PFSK-1 (cell line): Measurements from ENCODE around the gene TOR2A.

Source experiments
- POLR2AphosphoS5 ChIP-seq: IDR thresholded peaks from 2 replicates; pipeline ENCODE4 v1.6.1; 2012; ENCODE audit warnings: low read depth, mild to moderate bottlenecking, control low read depth, low read length, moderate library complexity
- REST ChIP-seq, 2 experiments: IDR thresholded peaks; 2 replicates each; pipeline versions ENCODE4 v1.6.1 to v1.8.0; 2011 to 2012; ENCODE audit warnings: low read depth in 2 of 2, low read length in 2 of 2, control low read depth in 1 of 2, inconsistent platforms in 1 of 2, mild to moderate bottlenecking in 1 of 2, moderate library complexity in 1 of 2; ENCODE audit not compliant: insufficient read depth in 1 of 2
- TAF1 ChIP-seq: IDR thresholded peaks from 2 replicates; pipeline ENCODE4 v1.6.1; 2012; ENCODE audit warnings: low read length, control low read depth, borderline replicate concordance; ENCODE audit not compliant: insufficient read depth

DNA sequence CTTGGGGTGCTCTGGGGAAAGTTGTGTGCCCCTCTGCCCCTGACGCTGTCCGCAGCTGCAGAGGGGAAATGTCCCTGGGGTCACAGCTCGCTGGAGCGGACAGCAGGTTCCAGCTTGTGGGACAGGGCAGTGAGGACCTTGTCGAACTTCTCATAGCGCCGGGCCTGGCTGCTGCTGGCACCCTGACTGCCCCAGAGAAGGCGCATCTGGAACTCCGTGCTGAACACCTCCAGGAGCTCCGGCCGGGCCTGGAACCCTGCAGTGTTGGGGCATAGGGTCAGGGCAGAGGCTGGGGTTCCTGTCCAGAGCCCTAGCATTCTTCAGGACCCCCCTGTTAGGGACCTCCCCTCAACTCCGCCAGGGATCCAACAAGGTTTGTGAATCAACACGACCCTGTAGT is 3.6 kb upstream of the TOR2A start:
- TF ChIP-seq REST (IDR thresholded peaks at IDR 0.05; ENCODE audit: insufficient read depth in 1 of 2, low read depth in 2 of 2, low read length in 2 of 2) (no peak), POLR2AphosphoS5 (no peak), TAF1 (no peak)
